Endothelial cell of umbilical vein (primary cell): ENCODE results near the gene C8G.

Experiments used
- CTCF ChIP-seq, 2 donors: IDR thresholded peaks; 1 replicate in 1 of 2; 2 replicates in 1 of 2; pipeline ENCODE4 v1.5.1; 2011; ENCODE audit warnings: low read length in 2 of 2, mild to moderate bottlenecking in 2 of 2, moderate library complexity in 2 of 2, control low read depth in 1 of 2, inconsistent platforms in 1 of 2, low read depth in 1 of 2; ENCODE audit not compliant: insufficient read depth in 1 of 2; ENCODE audit errors: extremely low read depth in 1 of 2
- EZH2 ChIP-seq: IDR thresholded peaks from 2 replicates; pipeline ENCODE4 v1.6.1; 2012; ENCODE audit warnings: borderline replicate concordance, low read depth, mild to moderate bottlenecking, moderate library complexity, low read length, inconsistent platforms; ENCODE audit not compliant: severe bottlenecking
- JUN ChIP-seq: IDR thresholded peaks from 2 replicates; pipeline ENCODE4 v1.6.1; 2011; ENCODE audit warnings: borderline replicate concordance, low read depth; ENCODE audit not compliant: insufficient read length, insufficient read depth
- MAX ChIP-seq: IDR thresholded peaks from 2 replicates; pipeline ENCODE4 v1.6.1; 2011; ENCODE audit not compliant: insufficient read depth, insufficient read length
- MYC ChIP-seq: IDR thresholded peaks from one replicate; pipeline ENCODE4 v1.6.1; 2011; ENCODE audit warnings: mild to moderate bottlenecking, low read depth, low read length
- POLR2A ChIP-seq: IDR thresholded peaks from 2 replicates; pipeline ENCODE4 v1.6.1; 2012; ENCODE audit warnings: low read depth, mild to moderate bottlenecking, control low read depth, low read length
- POLR2AphosphoS5 ChIP-seq: IDR thresholded peaks from 2 replicates; pipeline ENCODE4 v1.6.1; 2012; ENCODE audit warnings: low read depth, mild to moderate bottlenecking, control low read depth, low read length, moderate library complexity; ENCODE audit not compliant: insufficient read depth

- TF ChIP-seq CTCF (IDR thresholded peaks at IDR 0.05; ENCODE audit: extremely low read depth in 1 of 2, insufficient read depth in 1 of 2, low read depth in 1 of 2, low read length in 2 of 2), result no peak
- no peak for TF ChIP-seq POLR2A
- TF ChIP-seq MYC, result no peak
- no peak for TF ChIP-seq EZH2
- TF ChIP-seq JUN, result no peak
- TF ChIP-seq MAX, result no peak
- no peak for TF ChIP-seq POLR2AphosphoS5
These were observed 33.2 kb downstream of the C8G start for GRCh38 chr9:136978073-136978864.
